K562 (cell line): ENCODE data around the gene SP2. TPM values are rescaled to one million over a fixed set of nuclear protein-coding genes. Genes with fewer than 3 reads are reported as not detected.
A peak's percentile ranks its signal among the peaks of the same experiment; 100 is the strongest.

Experiments
- BRCA1 ChIP-seq, 2 experiments: fragments of 450-650 bp in 1 of 2; sonication (generic) in 1 of 2; formaldehyde crosslinking in 1 of 2; IDR thresholded peaks; 2 replicates each; pipeline versions ENCODE4 v1.5.0 to v1.6.1; 2017 to 2020; ENCODE audit warnings: mild to moderate bottlenecking in 1 of 2, missing genetic modification reagents in 1 of 2
- DMBX1 ChIP-seq: fragments of 250-450 bp; sonication (Bioruptor Pico); IDR thresholded peaks from 2 replicates; pipeline ENCODE4 v1.8.0; 2022; ENCODE audit warnings: inconsistent platforms, mild to moderate bottlenecking, moderate library complexity, borderline replicate concordance
- GATAD2B ChIP-seq: fragments of 450-650 bp; IDR thresholded peaks from 2 replicates; pipeline ENCODE4 v1.6.1; 2017; ENCODE audit warnings: mild to moderate bottlenecking, borderline replicate concordance
- HLTF ChIP-seq: fragments of 450-650 bp; IDR thresholded peaks from 2 replicates; pipeline ENCODE4 v1.6.1; 2016
- POLR3A ChIP-seq: IDR thresholded peaks from 2 replicates; pipeline ENCODE4 v1.6.1; 2011; ENCODE audit warnings: borderline replicate concordance, mild to moderate bottlenecking, moderate library complexity; ENCODE audit not compliant: insufficient read length, insufficient read depth; ENCODE audit errors: extremely low read depth
- SIX5 ChIP-seq, 2 experiments: IDR thresholded peaks; 2 replicates each; pipeline ENCODE4 v1.6.1; 2011; ENCODE audit warnings: low read length in 2 of 2, borderline replicate concordance in 1 of 2, low read depth in 1 of 2, mild to moderate bottlenecking in 1 of 2, moderate library complexity in 1 of 2; ENCODE audit not compliant: insufficient read depth in 1 of 2
- TEAD2 ChIP-seq: fragments of 450-650 bp; IDR thresholded peaks from 2 replicates; pipeline ENCODE4 v1.6.1; 2016; ENCODE audit warnings: missing genetic modification characterization, control low read depth, missing compliant biosample characterization
- ZNF589 ChIP-seq: fragments of 200-800 bp; sonication (Bioruptor generic); IDR thresholded peaks from 2 replicates; pipeline ENCODE4 v1.6.1; 2016; ENCODE audit warnings: low read depth, missing genetic modification characterization, missing compliant biosample characterization
- ZSCAN32 ChIP-seq: fragments of 450-650 bp; formaldehyde crosslinking; IDR thresholded peaks from 2 replicates; pipeline ENCODE4 v1.4.0; 2020; ENCODE audit warnings: mild to moderate bottlenecking, moderate library complexity
- polyA plus RNA-seq, 8 experiments: library from polyadenylated mRNA; depleted of rRNA in 4 of 8; stranded (reverse) in 5 of 8; unstranded in 3 of 8; fragments of >200 nt; fragmentation: Nextera tagmentation in 2 of 8; fragmentation: Illumina TruSeq in 1 of 8; extraction: Ambion mirVana in 2 of 8; extraction: Trizol in 1 of 8; gene quantifications; 2 replicates each; pipeline versions ENCODE4 v1.2.1 to v1.2.3, GENCODE V29; 2011 to 2014; ENCODE audit warnings: inconsistent platforms in 1 of 8, missing spikeins in 1 of 8
- total RNA-seq, 7 experiments: library from RNA; depleted of rRNA in 6 of 7; stranded (reverse); fragments of >200 nt in 6 of 7; fragmentation: Illumina TruSeq in 2 of 7; extraction: Trizol in 2 of 7; gene quantifications; 2 replicates each; pipeline versions ENCODE4 v1.2.1 to v1.2.3, GENCODE V29; 2011 to 2021; ENCODE audit warnings: low replicate concordance in 1 of 7
- TF ChIP-seq, protein P1 (sequence below): fragments of 250-450 bp; sonication (Bioruptor Pico); IDR thresholded peaks from 2 replicates; pipeline ENCODE4 v1.4.0; 2020; ENCODE audit warnings: borderline replicate concordance
- TF ChIP-seq, protein P2 (sequence below): fragments of 250-450 bp; sonication (Bioruptor Pico); IDR thresholded peaks from 2 replicates; pipeline ENCODE4 v1.5.0; 2021; ENCODE audit warnings: mild to moderate bottlenecking, borderline replicate concordance
- TF ChIP-seq, protein P3 (sequence below): fragments of 200-600 bp; sonication (generic); IDR thresholded peaks from one replicate; pipeline ENCODE4 v1.6.1; 2012; ENCODE audit warnings: mild to moderate bottlenecking, low read depth, low read length, inconsistent platforms

SP2 gene
- total and polyA plus RNA-seq, 9 of the 15 experiments (the other 6 are each of a cell fraction or from before 2014, with no cell fraction given) = 0.77 to 22.3 (median 2.3) TPM

DNA sequence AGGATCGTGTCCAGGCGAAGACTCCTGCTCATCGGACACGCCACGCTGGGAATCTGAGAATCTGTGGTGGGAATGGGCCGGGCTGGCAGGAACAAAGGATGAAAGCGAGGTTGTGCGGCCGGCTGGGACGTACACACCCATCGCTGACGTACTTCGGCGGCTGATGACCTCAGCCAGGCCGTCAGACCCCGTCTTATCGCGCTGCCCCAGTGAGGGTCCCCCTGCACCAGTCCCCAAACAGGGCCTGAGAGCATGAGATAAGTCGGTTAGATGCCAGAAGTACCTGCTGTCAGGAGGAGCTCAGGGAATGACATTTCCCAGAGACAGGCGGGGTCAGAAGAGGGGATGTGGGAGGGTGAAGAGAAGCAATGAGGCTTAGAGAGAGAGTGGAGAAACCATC is 29.1 kb upstream of the SP2 start (continued):
- TF ChIP-seq, protein P1, sequence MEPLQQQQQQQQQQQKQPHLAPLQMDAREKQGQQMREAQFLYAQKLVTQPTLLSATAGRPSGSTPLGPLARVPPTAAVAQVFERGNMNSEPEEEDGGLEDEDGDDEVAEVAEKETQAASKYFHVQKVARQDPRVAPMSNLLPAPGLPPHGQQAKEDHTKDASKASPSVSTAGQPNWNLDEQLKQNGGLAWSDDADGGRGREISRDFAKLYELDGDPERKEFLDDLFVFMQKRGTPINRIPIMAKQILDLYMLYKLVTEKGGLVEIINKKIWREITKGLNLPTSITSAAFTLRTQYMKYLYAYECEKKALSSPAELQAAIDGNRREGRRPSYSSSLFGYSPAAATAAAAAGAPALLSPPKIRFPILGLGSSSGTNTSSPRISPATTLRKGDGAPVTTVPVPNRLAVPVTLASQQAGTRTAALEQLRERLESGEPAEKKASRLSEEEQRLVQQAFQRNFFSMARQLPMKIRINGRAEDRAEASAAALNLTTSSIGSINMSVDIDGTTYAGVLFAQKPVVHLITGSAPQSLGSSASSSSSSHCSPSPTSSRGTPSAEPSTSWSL (CRISPR knock-in tag) = no peak
- no peak for TF ChIP-seq POLR3A
- no peak for TF ChIP-seq SIX5 (IDR thresholded peaks at IDR 0.05; ENCODE audit: borderline replicate concordance in 1 of 2, insufficient read depth in 1 of 2, low read depth in 1 of 2, low read length in 2 of 2)
- no peak for TF ChIP-seq TEAD2 (tag)
- no peak for TF ChIP-seq ZSCAN32 (CRISPR knock-in tag)
- peak; percentile 94 for TF ChIP-seq DMBX1
- TF ChIP-seq, protein P2, sequence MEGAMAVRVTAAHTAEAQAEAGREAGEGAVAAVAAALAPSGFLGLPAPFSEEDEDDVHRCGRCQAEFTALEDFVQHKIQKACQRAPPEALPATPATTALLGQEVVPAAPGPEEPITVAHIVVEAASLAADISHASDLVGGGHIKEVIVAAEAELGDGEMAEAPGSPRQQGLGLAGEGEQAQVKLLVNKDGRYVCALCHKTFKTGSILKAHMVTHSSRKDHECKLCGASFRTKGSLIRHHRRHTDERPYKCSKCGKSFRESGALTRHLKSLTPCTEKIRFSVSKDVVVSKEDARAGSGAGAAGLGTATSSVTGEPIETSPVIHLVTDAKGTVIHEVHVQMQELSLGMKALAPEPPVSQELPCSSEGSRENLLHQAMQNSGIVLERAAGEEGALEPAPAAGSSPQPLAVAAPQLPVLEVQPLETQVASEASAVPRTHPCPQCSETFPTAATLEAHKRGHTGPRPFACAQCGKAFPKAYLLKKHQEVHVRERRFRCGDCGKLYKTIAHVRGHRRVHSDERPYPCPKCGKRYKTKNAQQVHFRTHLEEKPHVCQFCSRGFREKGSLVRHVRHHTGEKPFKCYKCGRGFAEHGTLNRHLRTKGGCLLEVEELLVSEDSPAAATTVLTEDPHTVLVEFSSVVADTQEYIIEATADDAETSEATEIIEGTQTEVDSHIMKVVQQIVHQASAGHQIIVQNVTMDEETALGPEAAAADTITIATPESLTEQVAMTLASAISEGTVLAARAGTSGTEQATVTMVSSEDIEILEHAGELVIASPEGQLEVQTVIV (CRISPR knock-in tag) = no peak
- TF ChIP-seq GATAD2B = no peak; the same call in 1 of the 2 replicates
- TF ChIP-seq HLTF = peak; percentile 93; the same call in 1 of the 2 replicates
- TF ChIP-seq, protein P3, sequence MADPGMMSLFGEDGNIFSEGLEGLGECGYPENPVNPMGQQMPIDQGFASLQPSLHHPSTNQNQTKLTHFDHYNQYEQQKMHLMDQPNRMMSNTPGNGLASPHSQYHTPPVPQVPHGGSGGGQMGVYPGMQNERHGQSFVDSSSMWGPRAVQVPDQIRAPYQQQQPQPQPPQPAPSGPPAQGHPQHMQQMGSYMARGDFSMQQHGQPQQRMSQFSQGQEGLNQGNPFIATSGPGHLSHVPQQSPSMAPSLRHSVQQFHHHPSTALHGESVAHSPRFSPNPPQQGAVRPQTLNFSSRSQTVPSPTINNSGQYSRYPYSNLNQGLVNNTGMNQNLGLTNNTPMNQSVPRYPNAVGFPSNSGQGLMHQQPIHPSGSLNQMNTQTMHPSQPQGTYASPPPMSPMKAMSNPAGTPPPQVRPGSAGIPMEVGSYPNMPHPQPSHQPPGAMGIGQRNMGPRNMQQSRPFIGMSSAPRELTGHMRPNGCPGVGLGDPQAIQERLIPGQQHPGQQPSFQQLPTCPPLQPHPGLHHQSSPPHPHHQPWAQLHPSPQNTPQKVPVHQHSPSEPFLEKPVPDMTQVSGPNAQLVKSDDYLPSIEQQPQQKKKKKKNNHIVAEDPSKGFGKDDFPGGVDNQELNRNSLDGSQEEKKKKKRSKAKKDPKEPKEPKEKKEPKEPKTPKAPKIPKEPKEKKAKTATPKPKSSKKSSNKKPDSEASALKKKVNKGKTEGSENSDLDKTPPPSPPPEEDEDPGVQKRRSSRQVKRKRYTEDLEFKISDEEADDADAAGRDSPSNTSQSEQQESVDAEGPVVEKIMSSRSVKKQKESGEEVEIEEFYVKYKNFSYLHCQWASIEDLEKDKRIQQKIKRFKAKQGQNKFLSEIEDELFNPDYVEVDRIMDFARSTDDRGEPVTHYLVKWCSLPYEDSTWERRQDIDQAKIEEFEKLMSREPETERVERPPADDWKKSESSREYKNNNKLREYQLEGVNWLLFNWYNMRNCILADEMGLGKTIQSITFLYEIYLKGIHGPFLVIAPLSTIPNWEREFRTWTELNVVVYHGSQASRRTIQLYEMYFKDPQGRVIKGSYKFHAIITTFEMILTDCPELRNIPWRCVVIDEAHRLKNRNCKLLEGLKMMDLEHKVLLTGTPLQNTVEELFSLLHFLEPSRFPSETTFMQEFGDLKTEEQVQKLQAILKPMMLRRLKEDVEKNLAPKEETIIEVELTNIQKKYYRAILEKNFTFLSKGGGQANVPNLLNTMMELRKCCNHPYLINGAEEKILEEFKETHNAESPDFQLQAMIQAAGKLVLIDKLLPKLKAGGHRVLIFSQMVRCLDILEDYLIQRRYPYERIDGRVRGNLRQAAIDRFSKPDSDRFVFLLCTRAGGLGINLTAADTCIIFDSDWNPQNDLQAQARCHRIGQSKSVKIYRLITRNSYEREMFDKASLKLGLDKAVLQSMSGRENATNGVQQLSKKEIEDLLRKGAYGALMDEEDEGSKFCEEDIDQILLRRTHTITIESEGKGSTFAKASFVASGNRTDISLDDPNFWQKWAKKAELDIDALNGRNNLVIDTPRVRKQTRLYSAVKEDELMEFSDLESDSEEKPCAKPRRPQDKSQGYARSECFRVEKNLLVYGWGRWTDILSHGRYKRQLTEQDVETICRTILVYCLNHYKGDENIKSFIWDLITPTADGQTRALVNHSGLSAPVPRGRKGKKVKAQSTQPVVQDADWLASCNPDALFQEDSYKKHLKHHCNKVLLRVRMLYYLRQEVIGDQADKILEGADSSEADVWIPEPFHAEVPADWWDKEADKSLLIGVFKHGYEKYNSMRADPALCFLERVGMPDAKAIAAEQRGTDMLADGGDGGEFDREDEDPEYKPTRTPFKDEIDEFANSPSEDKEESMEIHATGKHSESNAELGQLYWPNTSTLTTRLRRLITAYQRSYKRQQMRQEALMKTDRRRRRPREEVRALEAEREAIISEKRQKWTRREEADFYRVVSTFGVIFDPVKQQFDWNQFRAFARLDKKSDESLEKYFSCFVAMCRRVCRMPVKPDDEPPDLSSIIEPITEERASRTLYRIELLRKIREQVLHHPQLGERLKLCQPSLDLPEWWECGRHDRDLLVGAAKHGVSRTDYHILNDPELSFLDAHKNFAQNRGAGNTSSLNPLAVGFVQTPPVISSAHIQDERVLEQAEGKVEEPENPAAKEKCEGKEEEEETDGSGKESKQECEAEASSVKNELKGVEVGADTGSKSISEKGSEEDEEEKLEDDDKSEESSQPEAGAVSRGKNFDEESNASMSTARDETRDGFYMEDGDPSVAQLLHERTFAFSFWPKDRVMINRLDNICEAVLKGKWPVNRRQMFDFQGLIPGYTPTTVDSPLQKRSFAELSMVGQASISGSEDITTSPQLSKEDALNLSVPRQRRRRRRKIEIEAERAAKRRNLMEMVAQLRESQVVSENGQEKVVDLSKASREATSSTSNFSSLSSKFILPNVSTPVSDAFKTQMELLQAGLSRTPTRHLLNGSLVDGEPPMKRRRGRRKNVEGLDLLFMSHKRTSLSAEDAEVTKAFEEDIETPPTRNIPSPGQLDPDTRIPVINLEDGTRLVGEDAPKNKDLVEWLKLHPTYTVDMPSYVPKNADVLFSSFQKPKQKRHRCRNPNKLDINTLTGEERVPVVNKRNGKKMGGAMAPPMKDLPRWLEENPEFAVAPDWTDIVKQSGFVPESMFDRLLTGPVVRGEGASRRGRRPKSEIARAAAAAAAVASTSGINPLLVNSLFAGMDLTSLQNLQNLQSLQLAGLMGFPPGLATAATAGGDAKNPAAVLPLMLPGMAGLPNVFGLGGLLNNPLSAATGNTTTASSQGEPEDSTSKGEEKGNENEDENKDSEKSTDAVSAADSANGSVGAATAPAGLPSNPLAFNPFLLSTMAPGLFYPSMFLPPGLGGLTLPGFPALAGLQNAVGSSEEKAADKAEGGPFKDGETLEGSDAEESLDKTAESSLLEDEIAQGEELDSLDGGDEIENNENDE = no peak
- peak; percentile 99 for TF ChIP-seq ZNF589 (CRISPR knock-in tag)
- TF ChIP-seq BRCA1 (IDR thresholded peaks at IDR 0.05) = no peak
- TF ChIP-seq BRCA1 (CRISPR knock-in tag; IDR thresholded peaks at IDR 0.05) = no peak
